NCI-H2081 (cell line): Measurements from ENCODE around the gene PRKCB.
"Not testable (repeated sequence)": the region's sequence is repeated elsewhere in the genome, so short reads cannot be mapped to it uniquely, and the experiment has no call there.

Source experiments
- DNase-seq, 2 experiments: peaks; one replicate each; lab custom pipeline; 2025; lab: John Stamatoyannopoulos, UW

Gene PRKCB

GRCh38 chr16:23902748-23903414 lies 67.1 kb downstream of the PRKCB start:
- no peak for DNase-seq

DNA sequence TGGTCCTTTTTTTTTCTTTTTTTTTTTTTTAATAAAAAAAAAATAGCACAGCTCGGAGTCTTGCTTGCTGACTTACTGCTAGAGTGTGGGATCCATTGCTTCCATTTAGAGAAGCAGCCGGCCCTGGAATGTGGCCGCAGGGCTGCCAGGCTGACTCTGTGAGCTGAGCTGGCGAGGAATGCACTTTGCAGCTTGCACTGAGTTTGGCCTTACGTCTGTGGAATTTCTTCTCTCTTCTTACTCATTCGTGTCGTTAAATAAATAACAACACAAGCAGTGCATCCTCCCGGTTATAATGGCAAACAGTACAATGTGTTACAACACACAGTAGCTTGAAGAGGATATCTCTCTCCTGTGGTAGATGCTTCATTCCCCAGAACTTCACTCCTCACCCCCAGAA lies 69.2 kb downstream of the PRKCB start:
- no peak for DNase-seq

DNA sequence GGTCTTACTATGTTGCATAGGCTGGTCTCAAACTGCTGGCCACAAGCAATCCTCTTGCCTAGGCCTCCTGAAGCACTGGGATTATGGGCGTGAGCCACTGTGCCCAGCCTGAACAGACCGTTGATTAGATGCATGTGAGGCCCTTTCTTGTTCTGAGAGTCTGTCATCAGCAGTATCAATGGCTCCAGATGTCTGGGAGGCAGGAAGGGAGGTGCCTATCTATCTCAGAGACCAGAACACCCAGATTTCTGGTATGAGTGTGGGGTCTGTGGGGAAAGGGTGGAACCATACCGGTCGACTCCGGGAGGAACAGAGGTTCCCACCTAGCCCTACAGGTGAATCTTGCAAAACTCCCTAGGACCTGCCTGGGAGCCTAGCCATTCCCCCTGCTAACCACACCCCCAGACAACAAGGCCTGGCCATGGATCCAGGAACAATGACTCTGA lies 71.7 kb downstream of the PRKCB start:
- no peak for DNase-seq

- DNase-seq, result no peak
These were observed 72.1 kb downstream of the PRKCB start for GRCh38 chr16:23907903-23908302.

- no peak for DNase-seq
These were observed 73.0 kb downstream of the PRKCB start for GRCh38 chr16:23908790-23909189.

GRCh38 chr16:23909792-23910418 lies 74.1 kb downstream of the PRKCB start:
- no peak for DNase-seq

GRCh38 chr16:23914946-23915530 lies 79.3 kb downstream of the PRKCB start:
- no peak for DNase-seq

GRCh38 chr16:23916552-23916951 lies 80.8 kb downstream of the PRKCB start:
- DNase-seq, result not testable (repeated sequence)

- no peak for DNase-seq
These were observed 81.8 kb downstream of the PRKCB start for GRCh38 chr16:23917621-23918020.

DNA sequence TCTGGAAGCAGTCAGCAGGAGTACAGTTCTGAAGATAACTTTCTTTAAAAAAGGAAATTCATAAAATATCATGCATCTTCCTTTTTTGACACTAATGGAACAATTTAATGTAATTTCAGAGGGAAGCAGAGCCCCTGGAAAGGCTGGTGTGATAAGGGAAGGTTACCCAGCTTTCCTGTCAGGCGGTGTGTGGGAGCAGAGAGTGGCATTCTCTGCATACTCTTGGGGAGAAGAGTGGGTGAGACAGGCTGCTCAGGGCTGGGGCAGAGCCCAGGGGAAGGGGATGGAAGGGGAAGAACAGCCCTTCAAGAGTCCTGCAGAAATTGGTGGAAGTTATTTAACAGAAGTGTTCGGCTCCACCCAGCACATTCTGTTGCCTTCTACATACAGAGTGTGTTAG lies 84.7 kb downstream of the PRKCB start:
- no peak for DNase-seq

DNA sequence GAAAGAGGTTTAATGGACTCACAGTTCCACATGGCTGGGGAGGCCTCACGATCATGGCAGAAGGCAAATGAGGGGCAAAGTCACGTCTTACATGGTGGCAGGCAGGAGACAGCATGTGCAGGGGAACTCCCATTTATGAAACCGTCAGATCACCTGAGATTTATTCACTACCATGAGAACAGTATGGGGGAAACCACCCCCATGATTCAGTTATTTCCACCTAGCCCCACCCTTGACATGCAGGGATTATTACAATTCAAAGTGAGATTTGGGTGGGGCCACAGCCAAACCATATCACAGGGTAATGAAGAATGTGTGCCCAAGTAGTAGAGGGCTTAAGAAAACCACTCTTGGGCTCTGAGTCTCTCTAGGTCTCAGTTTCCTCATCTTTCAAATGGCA lies 85.1 kb downstream of the PRKCB start:
- no peak for DNase-seq

- DNase-seq, result no peak
These were observed 86.6 kb downstream of the PRKCB start for GRCh38 chr16:23922406-23922805.

- DNase-seq, result no peak
These were observed 88.3 kb downstream of the PRKCB start for GRCh38 chr16:23924128-23924527.

- no peak for DNase-seq
These were observed 92.0 kb downstream of the PRKCB start for GRCh38 chr16:23927796-23928195.

DNA sequence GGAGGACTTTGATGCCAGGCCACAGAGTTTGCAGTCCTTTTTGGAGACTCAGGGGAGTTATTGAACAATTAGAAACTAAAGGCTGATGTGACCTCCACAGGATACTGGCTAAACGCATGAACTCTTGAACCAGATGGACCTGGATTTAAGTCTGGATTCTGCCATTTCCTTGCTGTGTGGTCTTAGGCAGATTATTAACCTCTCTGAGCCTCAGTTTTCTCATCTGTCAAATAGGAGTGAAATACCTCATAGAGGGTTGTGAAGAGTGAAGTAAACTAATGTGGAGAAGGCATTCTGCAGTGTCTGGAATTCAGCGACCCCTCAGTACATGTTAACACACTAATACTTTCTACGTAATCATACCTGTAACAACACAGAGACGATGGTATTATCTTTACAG lies 93.5 kb downstream of the PRKCB start:
- DNase-seq, result no peak

DNA sequence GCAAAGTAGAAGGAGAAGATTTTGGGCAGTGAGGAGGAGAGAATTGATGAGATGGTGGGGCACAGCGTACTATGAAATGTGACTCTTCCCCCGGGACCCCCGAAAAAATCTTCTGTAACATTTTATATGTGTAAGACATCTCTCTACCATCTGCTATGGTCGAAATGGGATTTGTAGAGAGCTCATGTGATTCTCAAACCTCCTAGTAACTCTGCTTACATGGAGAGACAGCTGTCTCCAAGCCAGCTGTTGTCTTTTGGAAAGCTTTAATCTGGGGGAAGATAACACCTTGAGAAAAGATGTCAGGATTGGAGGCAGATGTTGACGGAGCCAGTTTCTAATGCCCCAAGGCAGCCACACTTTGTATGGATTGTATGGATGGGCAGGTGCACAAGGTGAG lies 94.1 kb downstream of the PRKCB start:
- DNase-seq, result no peak

DNA sequence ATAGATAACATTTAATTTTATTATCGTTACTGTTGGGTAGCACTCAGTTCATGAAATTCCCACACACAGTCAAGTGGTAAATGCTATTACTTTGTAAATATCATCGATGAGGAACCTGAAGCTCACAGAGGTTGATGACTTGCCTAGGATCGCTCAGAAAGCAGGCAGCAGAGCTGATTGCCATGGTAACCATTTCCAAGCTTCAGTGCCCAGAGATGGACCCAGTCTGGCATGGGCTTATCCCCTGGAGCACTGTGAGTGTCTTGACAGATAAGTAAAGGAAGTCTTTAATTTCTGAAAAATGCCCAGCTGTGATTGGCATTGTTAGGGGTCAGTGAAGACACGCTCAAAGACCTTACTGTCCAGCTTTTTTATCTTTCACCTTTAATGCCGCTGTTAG lies 95.0 kb downstream of the PRKCB start:
- no peak for DNase-seq

DNA sequence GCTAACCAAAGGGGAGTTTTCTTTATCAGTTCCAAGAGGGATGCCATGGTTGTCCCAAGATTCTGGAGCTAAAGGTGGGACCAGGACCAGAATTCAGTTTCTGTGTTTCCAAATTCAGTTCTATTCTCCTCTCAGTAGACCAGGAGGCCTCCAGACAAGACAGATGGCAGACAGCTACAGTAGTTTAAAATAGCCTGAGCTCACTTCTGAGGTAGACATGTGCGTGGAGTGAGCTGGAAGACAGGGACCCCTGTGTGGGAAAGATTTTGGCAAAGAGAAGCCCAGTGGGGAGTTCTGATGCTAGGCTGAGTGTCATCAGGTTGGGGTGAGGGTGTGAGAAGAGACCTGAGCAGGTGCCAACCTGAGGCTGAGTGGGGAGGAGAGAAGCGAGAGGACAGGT lies 95.4 kb downstream of the PRKCB start:
- no peak for DNase-seq

- DNase-seq, result not testable (repeated sequence)
These were observed 97.9 kb downstream of the PRKCB start for GRCh38 chr16:23933650-23934049.

DNA sequence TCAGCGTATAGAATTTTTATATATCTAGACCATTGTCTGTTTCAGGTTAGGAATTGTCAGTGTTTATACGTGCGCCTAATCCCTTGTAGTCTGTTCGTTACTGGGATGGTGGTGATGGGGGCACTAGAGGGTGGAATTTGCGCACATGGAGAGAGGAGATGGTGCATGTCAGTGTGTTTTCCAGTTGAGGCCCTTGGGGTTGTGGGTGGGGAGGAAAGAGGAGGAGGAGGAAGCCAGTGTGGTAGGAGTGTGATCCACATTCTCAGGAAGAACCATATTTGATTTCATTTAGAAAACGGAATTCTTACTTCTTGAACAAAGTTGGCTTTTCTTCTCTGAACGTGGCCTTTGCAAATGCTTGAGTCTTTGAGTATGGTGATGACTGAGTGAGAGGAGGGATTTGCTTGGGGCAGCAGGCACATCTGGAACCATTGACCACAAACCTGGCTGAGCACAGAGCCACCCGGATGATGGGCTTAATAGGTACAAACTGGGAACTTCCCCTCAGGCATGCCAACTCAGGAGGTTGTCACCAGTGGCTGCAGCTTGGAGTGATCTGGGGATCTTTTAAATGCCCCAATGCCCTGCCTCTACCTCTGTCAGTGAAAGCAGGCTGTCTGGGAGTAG lies 98.9 kb downstream of the PRKCB start:
- no peak for DNase-seq

- no peak for DNase-seq
These were observed 104.3 kb downstream of the PRKCB start for GRCh38 chr16:23940111-23940510.

- DNase-seq, result no peak
These were observed 105.2 kb downstream of the PRKCB start for GRCh38 chr16:23941025-23941424.

DNA sequence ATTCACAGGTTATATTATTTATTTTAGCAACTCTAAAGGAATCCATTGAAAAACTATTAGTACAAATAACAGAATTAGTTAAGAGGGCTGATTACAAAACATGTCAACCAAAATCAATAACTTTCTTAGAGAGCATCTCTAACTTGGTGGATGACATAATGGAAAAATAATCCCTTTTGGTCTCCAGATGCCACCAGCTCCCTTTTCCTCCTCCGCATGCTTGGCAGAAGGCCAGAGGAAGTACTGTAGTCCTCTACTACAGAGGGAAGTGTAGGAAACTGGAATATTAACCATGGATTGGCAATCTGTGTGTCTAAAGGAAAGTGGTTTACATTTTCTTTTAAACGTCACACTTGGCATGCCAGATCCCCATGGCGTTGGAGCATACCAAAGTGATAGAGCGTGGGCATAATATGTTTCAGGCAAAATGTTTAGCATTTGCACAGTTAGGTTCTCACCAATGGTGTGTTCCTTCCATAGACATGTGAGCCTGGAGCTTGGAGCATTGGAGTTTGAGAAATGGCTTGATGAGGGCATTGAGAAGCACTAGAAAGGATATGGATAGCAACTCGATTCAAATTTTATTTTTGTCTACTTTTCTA lies 106.3 kb downstream of the PRKCB start:
- DNase-seq, result no peak
